Progenitor cell of endocrine pancreas (in vitro differentiated cells): ENCODE measurements around the gene RNF217. TPM values are rescaled to one million over a fixed set of nuclear protein-coding genes. Genes with fewer than 3 reads are reported as not detected.
"Not testable (repeated sequence)": the region's sequence is repeated elsewhere in the genome, so short reads cannot be mapped to it uniquely, and the experiment has no call there.

ENCODE experiments used
- DNase-seq: peaks from one replicate; pipeline ENCODE4 v3.0.0; 2021; ENCODE audit warnings: low spot score; ENCODE audit not compliant: unreplicated experiment
- H3K27ac Mint-ChIP-seq: 2 replicates; pipeline ENCODE4 v1.8.0; 2021; ENCODE audit warnings: mild to moderate bottlenecking, moderate library complexity, mixed read lengths
- H3K27me3 Mint-ChIP-seq: 2 replicates; pipeline ENCODE4 v1.8.0; 2021; ENCODE audit warnings: mixed read lengths
- H3K36me3 Mint-ChIP-seq: 2 replicates; pipeline ENCODE4 v1.8.0; 2022; ENCODE audit warnings: mixed read lengths; ENCODE audit not compliant: insufficient read depth
- H3K4me1 Mint-ChIP-seq: 2 replicates; pipeline ENCODE4 v1.8.0; 2021; ENCODE audit warnings: low read depth, mixed read lengths
- H3K4me3 Mint-ChIP-seq: 2 replicates; pipeline ENCODE4 v1.8.0; 2021; ENCODE audit warnings: low read depth, mild to moderate bottlenecking, moderate library complexity, mixed read lengths
- H3K9me3 Mint-ChIP-seq: 2 replicates; pipeline ENCODE4 v1.8.0; 2021; ENCODE audit warnings: low read depth, mixed read lengths
- long read RNA-seq: library from polyadenylated mRNA; unstranded; transcript quantifications from one replicate; pipeline ENCODE4 v2.0.0, GENCODE V29; 2020
- total RNA-seq: library from RNA; stranded (reverse); gene quantifications from 2 replicates; pipeline ENCODE4 v1.2.1, GENCODE V29; 2021
- TF ChIP-seq, protein P1 (sequence below): fragments of 200-600 bp; sonication (generic); IDR thresholded peaks from one replicate; pipeline ENCODE4 v1.5.0; 2021; ENCODE audit warnings: antibody characterized with exemption, mild to moderate bottlenecking; ENCODE audit not compliant: unreplicated experiment

The RNF217 gene, protein sequence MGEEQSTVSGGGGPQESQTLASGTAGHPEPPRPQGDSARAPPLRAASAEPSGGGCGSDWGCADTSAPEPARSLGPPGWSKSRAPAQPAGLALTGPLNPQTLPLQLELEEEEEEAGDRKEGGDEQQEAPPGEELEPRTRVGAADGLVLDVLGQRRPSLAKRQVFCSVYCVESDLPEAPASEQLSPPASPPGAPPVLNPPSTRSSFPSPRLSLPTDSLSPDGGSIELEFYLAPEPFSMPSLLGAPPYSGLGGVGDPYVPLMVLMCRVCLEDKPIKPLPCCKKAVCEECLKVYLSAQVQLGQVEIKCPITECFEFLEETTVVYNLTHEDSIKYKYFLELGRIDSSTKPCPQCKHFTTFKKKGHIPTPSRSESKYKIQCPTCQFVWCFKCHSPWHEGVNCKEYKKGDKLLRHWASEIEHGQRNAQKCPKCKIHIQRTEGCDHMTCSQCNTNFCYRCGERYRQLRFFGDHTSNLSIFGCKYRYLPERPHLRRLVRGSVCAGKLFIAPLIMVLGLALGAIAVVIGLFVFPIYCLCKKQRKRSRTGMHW
- 22.6 and 27.6 TPM in 2 replicates for total RNA-seq
- long read RNA-seq, partial matches to known transcripts, result 1 of 5 reads
- long read RNA-seq, other reads (novel, unspliced or antisense), result 4 of 5 reads

DNA sequence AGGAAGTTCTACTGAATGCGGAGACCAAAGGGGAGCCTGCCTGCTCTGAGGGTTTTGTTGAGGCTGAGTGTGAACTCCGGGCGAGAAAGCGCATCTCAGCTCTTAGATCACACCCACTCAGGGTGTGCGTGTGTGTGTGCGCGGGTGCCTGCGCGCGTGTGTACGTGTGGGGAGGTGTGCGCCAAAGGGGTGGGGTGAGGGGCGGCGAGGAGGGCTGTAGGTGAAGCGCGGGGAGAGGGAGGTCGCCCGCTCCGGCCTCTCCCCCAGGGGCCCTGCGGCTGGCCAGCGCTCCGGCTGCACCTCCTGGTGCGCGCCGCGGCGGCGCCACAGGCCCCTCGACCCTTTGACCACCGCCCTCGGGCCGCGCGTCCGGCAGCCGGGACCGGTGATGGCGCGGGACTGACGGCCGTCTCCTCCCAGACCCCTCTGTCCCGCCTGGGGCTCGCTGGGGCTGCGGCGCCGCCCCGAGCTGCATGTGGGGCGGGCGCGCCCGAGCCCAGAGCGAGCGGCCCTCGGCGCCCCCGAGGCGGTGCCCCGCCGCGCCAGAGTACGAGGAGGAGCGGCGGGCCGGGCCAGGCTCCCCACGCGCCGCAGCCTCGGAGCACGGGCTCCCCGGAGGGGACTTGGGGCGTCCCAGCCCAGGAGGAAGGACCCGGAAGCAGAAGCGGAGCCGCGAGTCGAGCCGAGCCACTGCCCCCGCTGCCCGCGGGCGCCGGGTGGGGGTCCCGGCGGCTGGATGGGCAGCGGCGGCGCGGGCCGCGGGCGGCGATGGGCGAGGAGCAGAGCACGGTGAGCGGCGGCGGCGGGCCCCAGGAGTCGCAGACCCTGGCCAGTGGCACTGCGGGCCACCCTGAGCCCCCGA lies at the start of gene RNF217:
Gene RNF217 (plus strand): TSS at position 661 of the 862 bp plus-strand sequence. CDS start 108 bp downstream, at position 769.
- TF ChIP-seq, protein P1, sequence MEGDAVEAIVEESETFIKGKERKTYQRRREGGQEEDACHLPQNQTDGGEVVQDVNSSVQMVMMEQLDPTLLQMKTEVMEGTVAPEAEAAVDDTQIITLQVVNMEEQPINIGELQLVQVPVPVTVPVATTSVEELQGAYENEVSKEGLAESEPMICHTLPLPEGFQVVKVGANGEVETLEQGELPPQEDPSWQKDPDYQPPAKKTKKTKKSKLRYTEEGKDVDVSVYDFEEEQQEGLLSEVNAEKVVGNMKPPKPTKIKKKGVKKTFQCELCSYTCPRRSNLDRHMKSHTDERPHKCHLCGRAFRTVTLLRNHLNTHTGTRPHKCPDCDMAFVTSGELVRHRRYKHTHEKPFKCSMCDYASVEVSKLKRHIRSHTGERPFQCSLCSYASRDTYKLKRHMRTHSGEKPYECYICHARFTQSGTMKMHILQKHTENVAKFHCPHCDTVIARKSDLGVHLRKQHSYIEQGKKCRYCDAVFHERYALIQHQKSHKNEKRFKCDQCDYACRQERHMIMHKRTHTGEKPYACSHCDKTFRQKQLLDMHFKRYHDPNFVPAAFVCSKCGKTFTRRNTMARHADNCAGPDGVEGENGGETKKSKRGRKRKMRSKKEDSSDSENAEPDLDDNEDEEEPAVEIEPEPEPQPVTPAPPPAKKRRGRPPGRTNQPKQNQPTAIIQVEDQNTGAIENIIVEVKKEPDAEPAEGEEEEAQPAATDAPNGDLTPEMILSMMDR, result peak; percentile 39
- Mint-ChIP-seq H3K4me3 (peak within 1 kb of the TSS; percentile 92), H3K9me3 (no peaks in the 10 kb centered on the region), H3K36me3 (peaks cover 4% of the 10 kb centered on the region), H3K4me1 (peaks cover 22% of the 10 kb centered on the region), H3K27me3 (no peaks in the 10 kb centered on the region), H3K27ac (peak within 1 kb of the TSS; percentile 97)
- peak; percentile 62 for DNase-seq

DNA sequence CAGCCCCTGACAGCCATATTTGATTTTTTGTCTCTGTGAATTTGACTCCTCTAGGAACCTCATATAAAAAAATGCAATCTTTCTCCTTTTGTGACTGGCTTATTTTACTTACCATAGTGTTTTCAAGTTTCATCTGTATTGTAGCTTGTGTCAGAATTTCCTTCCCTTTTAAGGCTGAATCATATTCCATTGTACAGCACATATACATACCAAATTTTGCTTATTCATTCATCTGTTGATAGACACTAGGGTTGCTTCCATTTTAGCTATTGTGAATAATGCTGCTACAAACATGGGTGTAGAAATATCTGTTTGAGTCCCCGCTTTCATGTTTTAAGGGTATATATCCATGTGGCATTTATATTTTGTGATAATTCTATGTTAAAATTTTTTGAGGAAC lies 49.2 kb upstream of the RNF217 start:
- Mint-ChIP-seq H3K27me3 (no peaks in the 10 kb centered on the region), H3K4me3 (no peak overlapping the region), H3K9me3 (peaks cover 3% of the 10 kb centered on the region), H3K36me3 (no peaks in the 10 kb centered on the region), H3K27ac (no peak overlapping the region), H3K4me1 (no peaks in the 10 kb centered on the region)
- no peak for DNase-seq
- TF ChIP-seq, protein P1, result no peak

DNA sequence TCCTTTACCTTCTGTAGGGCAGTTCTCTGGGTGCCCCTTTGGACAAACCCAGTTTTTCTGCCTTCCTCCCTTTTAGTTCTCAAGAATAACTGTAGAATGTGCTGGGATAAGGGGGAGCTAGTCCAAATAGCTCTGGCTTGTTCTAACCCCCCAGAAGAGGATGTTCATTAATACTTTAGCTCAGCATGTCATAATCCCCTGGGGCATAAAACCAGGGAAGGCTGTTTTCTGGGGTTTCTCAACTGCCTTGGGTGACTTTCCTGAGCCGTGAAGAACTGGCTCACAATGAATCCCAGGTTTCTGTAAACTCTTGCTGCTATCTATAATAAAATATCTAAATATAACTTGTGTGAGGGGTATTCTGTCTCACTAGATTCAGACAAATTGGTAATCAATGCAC lies 44.5 kb upstream of the RNF217 start:
- TF ChIP-seq, protein P1, result no peak
- no peak overlapping the region for H3K4me3 Mint-ChIP-seq

DNA sequence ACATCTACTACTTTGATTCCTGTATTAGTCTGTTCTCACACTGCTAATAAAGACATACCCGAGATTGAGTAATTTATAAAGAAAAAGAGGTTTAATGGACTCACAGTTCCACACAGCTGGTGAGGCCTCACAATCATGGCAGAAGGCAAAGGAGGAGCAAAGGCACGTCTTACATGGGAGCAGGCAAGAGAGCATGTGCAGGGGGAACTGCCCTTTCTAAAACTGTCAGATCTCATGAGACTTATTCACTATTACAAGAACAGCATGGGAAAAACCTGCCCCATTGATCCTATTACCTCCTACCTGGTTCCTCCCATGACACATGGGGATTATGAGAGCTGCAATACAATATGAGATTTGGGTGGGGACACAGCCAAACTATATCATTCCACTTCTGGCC lies 42.5 kb upstream of the RNF217 start:
- H3K9me3 Mint-ChIP-seq, result peaks cover 17% of the 10 kb centered on the region
- H3K27ac Mint-ChIP-seq, H3K27me3 Mint-ChIP-seq, DNase-seq, H3K4me1 Mint-ChIP-seq, H3K4me3 Mint-ChIP-seq, H3K36me3 Mint-ChIP-seq: not testable (repeated sequence)

More for the DNA sequence above, 44.5 kb upstream of the RNF217 start:
- Mint-ChIP-seq H3K27ac (no peak overlapping the region), H3K4me1 (no peaks in the 10 kb centered on the region), H3K9me3 (peaks cover 20% of the 10 kb centered on the region), H3K36me3 (peaks cover 2% of the 10 kb centered on the region), H3K27me3 (no peaks in the 10 kb centered on the region)
- DNase-seq, result no peak

DNA sequence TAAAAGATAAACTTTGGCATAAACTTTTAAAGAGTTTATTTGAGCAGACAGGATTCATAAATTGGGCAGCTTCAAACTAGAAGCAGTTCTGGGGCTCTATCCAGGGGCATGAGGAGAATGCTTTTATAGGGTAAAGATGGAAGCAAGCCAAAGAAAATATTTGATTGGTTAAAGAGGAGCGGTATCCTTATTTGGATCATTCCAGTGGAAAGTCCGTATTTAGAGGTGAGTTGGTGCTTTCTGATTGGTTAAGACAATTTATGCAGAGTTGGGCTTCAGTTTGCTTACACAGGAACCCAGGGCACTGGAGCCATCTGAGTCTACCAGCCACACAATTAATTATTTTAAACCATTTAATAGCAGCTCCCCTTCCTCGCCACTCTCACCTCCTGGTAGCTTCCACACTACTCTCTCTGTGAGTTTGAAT lies 37.9 kb upstream of the RNF217 start:
- Mint-ChIP-seq H3K4me3 (no peak overlapping the region), H3K36me3 (peaks cover 2% of the 10 kb centered on the region), H3K9me3 (peaks cover 17% of the 10 kb centered on the region), H3K27me3 (no peaks in the 10 kb centered on the region), H3K4me1 (no peaks in the 10 kb centered on the region), H3K27ac (no peak overlapping the region)
- TF ChIP-seq, protein P1, result no peak
- no peak for DNase-seq
